Measurements from ENCODE around the gene TAOK2. TPM values are rescaled to one million over a fixed set of nuclear protein-coding genes. Genes with fewer than 3 reads are reported as not detected.

Gene TAOK2
- total and polyA plus RNA-seq, 2 of the 4 experiments (the other 2 are of a cell fraction): 23.0 to 31.7 TPM

GRCh38 chr16:30011714-30012504 is 38.2 kb downstream of the TAOK2 start:
- Histone ChIP-seq H3K27me3 (ENCODE audit: control insufficient read depth, insufficient read depth, low read length) (peaks cover 27% of the 10 kb centered on the region), H3K4me3 (ENCODE audit: insufficient read depth, low read depth, low read length) (no peak overlapping the region), H3K9me3 (ENCODE audit: control insufficient read depth, insufficient read depth, low read length) (no peaks in the 10 kb centered on the region), H3K79me1 (ENCODE audit: low read depth in 1 of 2, low read length in 2 of 2) (no peaks in the 10 kb centered on the region), H3K4ac (ENCODE audit: low read depth, low read length) (no peak overlapping the region), H4K5ac (ENCODE audit: low read depth, low read length) (no peak overlapping the region), H2BK120ac (ENCODE audit: low read depth, low read length) (no peak overlapping the region), H2AK9ac (replicated peaks; ENCODE audit: low read depth, low read length, poor library complexity) (peak overlapping the region; percentile 78), H3K56ac (ENCODE audit: extremely low read depth, insufficient read depth, low read length) (no peak overlapping the region), H2BK5ac (ENCODE audit: low read depth, low read length, poor library complexity, severe bottlenecking) (no peak overlapping the region), H3K18ac (ENCODE audit: low read depth, low read length) (no peak overlapping the region), H3K14ac (replicated peaks; ENCODE audit: low read depth, low read length) (no peak overlapping the region), H3K9me1 (ENCODE audit: insufficient read depth, low read length) (no peaks in the 10 kb centered on the region), H2BK15ac (ENCODE audit: low read depth, low read length) (no peak overlapping the region), H2AFZ (replicated peaks; ENCODE audit: low read length, poor library complexity) (peak overlapping the region; percentile 51), H2BK20ac (ENCODE audit: low read depth, low read length) (no peak overlapping the region), H3K4me1 (ENCODE audit: control insufficient read depth, insufficient read depth, low read length) (no peaks in the 10 kb centered on the region; the same call in 1 of the 2 replicates), H3K23ac (ENCODE audit: low read depth, low read length) (no peak overlapping the region), H3K9ac (ENCODE audit: low read depth, low read length) (no peak overlapping the region), H4K91ac (ENCODE audit: insufficient read depth, low read depth, low read length) (no peak overlapping the region), H3K27ac (ENCODE audit: insufficient read depth, low read length) (no peak overlapping the region), H4K8ac (ENCODE audit: low read depth in 2 of 2, low read length in 2 of 2) (no peak overlapping the region), H2AK5ac (ENCODE audit: low read depth, low read length) (no peak overlapping the region), H4K20me1 (ENCODE audit: insufficient read depth, low read length) (no peaks in the 10 kb centered on the region; the same call in 1 of the 2 replicates), H3K36me3 (ENCODE audit: control insufficient read depth, insufficient read depth, low read length) (no peaks in the 10 kb centered on the region), H3K4me2 (ENCODE audit: low read depth, low read length) (no peak overlapping the region)
- intact Hi-C loops (cut with micrococcal nuclease) (no loop called here), dilution Hi-C loops (cut with HindIII; ENCODE audit: low sequenced_read_pairs, unreplicated experiment) (no loop called here), in situ Hi-C loops (cut with MboI; ENCODE audit: low sequenced_read_pairs) (no loop called here)
- TF ChIP-seq MAFK (IDR thresholded peaks at IDR 0.05; ENCODE audit: low read depth, low read length) (no peak), MXI1 (IDR thresholded peaks at IDR 0.05; ENCODE audit: borderline replicate concordance, low read depth, low read length) (no peak), CHD1 (IDR thresholded peaks at IDR 0.05; ENCODE audit: low read depth, low read length) (no peak), RCOR1 (IDR thresholded peaks at IDR 0.05; ENCODE audit: insufficient replicate concordance, low read length) (no peak), USF2 (IDR thresholded peaks at IDR 0.05; ENCODE audit: low read depth, low read length) (no peak), FOS (IDR thresholded peaks at IDR 0.05; ENCODE audit: low read depth, low read length) (no peak), CTCF (conservative IDR thresholded peaks at IDR 0.05; ENCODE audit: low read depth, low read length) (no peak), CEBPB (IDR thresholded peaks at IDR 0.05; ENCODE audit: low read depth, low read length) (no peak), RAD21 (IDR thresholded peaks at IDR 0.05; ENCODE audit: low read length) (no peak), ELK1 (IDR thresholded peaks at IDR 0.05; ENCODE audit: borderline replicate concordance, low read depth, low read length) (no peak), BHLHE40 (IDR thresholded peaks at IDR 0.05; ENCODE audit: low read depth, low read length) (no peak)
- BruUV-seq (replicated peaks): no TSS peak
- ATAC-seq (ENCODE audit: low read depth) (no peak), DNase-seq (no peak)
- ChIA-PET CTCF (no interaction called here), POLR2A (ENCODE audit: unreplicated experiment) (no interaction called here)
- WGBS, 2 experiments (ENCODE audit: extremely low coverage in 2 of 2, insufficient read length in 1 of 2): 10% methylated on average over 14 of the region's 31 CpGs; no CpG with 5 or more reads in 1 of the 2 experiments
